LNCaP clone FGC (cell line): ENCODE data around the gene PRXL2A.
"Not testable (repeated sequence)": the region's sequence is repeated elsewhere in the genome, so short reads cannot be mapped to it uniquely, and the experiment has no call there.

ENCODE experiments used
- DNase-seq: peaks from one replicate; pipeline ENCODE4 v3.0.0-alpha.2; 2011; ENCODE audit warnings: low read depth
- H3K4me3 ChIP-seq: 2 replicates; pipeline ENCODE4 v1.5.1; 2011; ENCODE audit warnings: mild to moderate bottlenecking, low read depth, low read length, control low read depth
- CTCF ChIP-seq: IDR thresholded peaks from 2 replicates; pipeline ENCODE4 v1.5.1; 2012; ENCODE audit warnings: mild to moderate bottlenecking; ENCODE audit not compliant: control insufficient read depth, insufficient read depth; ENCODE audit errors: extremely low read depth

Gene PRXL2A

GRCh38 chr10:80415734-80416478 is 7.6 kb downstream of the PRXL2A start:
- DNase-seq, result no peak
- no peak overlapping the region for H3K4me3 ChIP-seq
- no peak for TF ChIP-seq CTCF

GRCh38 chr10:80416479-80417098 is 8.2 kb downstream of the PRXL2A start:
- DNase-seq, result peak; percentile 31
- H3K4me3 ChIP-seq, result no peak overlapping the region
- no peak for TF ChIP-seq CTCF

DNA sequence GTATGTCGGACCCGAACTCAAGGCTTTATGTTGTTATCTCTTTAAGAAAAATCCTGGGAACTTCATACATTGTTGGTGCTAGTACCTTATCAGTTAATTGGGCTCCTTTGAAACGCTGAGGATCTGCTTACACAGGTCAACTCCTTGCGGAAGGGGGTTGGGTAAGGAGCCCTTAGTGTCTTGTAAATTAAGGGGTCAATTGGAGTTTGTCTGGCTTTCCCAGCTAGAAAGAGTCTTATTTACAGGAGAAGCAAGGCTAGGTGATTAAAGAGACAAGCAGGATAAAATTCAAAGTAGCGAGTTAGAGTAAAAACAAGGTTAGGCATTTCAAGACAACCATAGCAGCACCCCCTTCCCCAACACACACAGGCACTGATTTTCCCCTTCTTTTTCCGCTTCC is 8.9 kb downstream of the PRXL2A start:
- DNase-seq, H3K4me3 ChIP-seq: not testable (repeated sequence)

- H3K4me3 ChIP-seq, result no peak overlapping the region
- no peak for TF ChIP-seq CTCF
- no peak for DNase-seq
These were observed 12.8 kb downstream of the PRXL2A start for GRCh38 chr10:80421050-80421706.

DNA sequence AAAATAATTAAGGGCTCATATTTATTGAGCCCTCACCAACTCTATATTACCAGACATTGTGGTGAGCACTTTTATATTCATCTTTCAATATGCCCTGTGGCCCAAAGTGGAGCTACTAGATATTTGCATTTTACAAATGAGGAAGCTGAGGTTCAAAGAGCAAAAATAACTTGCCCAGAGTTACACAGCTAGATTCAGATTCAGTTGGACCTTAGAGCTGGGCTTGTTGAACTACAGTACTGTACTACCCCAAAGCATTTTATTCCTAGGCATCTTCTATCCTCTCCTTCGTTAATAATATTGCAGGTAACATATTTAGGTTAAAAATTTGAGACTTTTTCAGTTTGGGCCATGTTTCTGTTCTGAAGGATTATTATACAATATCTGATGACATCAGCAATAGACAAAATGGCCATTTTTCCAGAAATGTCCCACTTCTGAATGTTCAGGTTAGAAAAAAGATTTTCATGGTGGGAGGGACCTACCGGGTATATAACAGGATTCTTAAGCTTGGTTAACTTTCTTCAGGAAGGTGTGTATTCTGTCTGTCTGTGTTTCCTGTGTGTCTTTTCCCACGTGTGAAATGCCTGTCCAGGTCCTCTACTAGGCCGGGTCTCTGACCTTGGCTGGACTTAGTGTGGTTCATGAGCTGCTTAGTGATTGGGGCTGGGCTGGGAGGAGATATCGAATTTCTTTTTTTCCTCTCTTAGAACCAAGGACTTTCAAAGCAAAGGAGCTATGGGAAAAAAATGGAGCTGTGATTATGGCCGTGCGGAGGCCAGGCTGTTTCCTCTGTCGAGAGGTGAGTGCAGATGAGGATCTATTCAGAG is 13.6 kb downstream of the PRXL2A start:
- no peak for TF ChIP-seq CTCF
- DNase-seq, result no peak
- no peak overlapping the region for H3K4me3 ChIP-seq

GRCh38 chr10:80425901-80426300 is 17.6 kb downstream of the PRXL2A start:
- TF ChIP-seq CTCF, result no peak
- H3K4me3 ChIP-seq, result no peak overlapping the region

DNA sequence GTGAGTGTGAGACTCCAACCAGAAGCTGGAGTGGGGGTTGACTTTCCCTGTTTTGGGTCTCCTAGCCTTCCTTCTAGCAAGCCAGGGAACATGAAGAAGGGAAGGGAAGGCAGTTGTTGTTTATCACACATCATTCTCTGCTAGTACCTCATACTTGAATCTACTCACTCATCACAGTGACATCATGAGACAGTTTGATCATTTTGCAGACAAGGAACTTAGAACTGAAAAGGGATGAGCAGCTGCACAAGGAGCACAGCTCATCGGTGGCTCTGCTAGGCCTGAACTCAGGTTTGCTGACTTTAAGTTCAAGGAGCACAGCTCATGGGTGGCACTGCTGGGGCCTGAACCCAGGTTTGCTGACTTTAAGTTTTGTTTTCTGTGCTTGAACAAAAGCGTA is 19.2 kb downstream of the PRXL2A start:
- DNase-seq, result no peak
- TF ChIP-seq CTCF, result no peak
- H3K4me3 ChIP-seq, result no peak overlapping the region

More at GRCh38 chr10:80425901-80426300, 17.6 kb downstream of the PRXL2A start:
- DNase-seq, result no peak
